GM21723 (cell line): ENCODE measurements around the gene FOXE3.

Experiments used
- ATAC-seq: cut with Tn5 transposase; IDR thresholded peaks from one replicate; pipeline ENCODE4 v1.9.1; 2021; ENCODE audit warnings: mild to moderate bottlenecking, moderate library complexity; ENCODE audit not compliant: unreplicated experiment

FOXE3 gene

DNA sequence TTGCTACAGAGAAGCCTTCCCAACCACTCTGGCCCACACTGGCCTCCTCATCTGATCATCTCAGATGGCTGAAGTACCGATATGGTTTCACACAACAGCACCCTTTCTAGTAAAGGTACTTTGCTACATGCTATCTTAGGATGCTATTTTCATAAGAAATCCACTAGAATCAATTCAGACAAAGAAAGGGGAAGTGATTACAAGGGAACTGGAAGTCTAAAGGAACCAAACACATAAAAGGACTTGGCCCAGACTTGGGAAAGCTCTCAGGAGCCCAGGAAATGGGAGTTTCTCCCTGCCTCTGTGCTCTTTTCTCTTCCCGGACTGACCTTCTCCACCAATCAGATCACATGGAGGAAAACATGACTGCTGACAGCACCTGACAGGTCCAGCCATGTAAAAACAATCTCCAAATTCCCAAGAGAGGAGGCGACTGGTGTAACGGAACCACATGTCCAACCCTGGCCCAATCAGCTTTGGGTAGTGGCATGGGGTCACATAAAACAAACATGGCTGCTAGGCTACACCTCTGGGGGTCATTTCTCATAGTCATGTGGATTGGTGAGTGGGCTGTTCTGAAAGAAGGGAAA, 12.7 kb upstream of the FOXE3 start:
- ATAC-seq = no peak

DNA sequence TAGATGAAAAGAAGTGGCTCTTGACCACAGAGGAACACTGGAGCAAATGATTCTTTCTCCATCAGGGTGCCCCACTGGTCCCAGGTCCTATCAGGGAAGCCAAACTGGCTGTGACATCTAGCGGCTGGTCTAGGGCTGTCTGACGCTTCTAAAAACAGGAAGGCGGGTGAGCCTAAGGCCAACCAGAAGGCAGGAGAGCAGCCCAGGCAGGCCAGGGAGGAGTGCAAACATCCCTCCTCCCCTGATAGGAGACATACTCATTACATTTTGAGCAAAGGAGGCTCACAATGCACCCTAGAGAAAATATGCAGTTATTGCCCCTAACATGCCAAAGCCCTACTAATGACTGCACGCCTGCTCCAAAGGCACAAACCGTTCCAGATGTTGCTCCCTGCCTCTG, 10.4 kb upstream of the FOXE3 start:
- no peak for ATAC-seq

DNA sequence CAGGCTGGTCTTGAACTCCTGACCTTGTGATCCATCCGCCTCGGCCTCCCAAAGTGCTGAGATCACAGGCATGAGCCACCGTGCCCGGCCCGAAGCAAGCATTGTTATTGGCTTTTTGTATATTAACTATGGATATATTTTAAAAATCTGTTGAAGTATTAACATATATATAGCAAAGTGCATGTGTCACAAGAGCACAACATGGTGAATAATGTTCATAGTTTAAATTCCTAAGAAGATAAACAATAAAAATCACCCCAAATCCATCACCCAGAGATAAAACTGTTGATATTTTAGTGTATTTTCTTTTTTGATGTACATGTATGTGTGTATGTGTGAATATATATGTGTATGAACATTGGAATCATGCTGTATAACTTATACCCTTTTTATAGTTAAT, 9.1 kb upstream of the FOXE3 start:
- ATAC-seq = no peak

DNA sequence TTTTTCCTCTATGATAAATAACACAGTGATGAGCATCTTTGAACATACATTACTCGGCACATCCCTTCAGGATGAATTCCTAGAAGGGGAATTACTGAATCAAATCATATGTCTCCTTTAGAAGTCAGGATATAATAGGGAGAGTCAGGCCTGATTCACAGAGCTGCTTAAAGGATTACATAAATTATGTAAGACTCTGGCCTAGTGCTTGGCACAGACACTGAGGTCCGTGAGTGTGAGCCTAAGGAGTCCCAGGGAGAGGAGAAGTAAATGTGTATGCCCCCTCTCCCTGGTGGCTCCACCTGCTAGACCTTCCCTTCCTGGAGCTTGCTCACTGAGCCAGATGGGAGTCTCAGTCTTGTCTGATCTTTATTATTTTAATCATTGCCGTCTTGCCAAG, 8.6 kb upstream of the FOXE3 start:
- no peak for ATAC-seq

DNA sequence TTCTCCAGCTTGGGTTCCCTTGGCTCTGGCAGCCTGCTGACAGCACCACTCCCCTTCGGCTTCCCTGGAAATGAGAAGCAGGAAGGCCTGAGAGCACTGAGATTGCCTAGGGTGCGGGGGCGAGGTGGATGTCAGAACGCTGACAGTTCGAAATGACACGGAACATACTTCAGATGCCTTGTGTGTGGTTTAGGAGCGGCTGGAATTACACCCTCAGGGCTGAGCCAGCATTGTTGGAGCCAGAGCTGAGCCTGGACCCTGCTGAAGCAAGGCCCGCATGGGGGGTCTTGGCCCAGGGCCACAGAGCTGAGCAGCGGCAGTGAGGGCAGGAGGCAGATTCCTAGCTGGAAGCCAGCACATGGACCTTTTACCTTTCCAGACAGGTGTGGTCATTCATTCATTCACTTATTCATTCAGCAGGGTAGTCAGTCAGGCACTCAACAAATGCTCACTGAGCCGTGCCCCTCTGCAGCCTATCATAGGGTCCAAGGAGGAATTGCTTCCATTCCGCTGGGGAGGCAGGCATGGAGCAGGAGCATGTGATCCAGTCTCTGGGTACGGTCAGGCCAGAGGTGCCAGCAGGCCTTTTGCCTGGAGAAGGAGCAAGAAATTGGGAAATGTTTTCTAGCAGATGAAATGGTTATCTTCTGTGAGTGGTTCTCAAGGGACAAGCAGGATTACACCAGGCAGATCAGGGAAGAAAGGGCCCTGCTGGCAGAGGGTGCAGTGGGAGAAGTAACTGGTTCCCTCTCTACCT, 6.6 kb upstream of the FOXE3 start:
- ATAC-seq = no peak

DNA sequence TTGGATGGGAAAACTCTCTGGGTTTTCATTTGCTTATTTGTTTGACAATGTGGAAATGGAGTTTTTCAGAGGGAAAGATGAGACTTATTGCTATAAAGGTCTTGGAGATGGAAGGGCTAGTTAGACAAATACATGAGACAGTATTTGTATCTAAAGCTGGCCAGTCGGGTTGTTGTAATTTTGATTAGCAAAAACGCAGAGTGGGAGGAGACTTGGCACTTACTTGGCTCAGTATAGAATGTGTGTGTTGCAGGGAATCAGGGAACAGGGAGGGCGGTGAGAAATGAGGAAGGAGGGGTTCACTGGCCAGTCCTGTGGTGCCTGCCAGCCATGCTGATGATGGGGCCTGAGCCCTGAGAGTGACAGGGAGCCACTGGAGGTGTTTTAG, 6.0 kb upstream of the FOXE3 start:
- ATAC-seq = no peak

DNA sequence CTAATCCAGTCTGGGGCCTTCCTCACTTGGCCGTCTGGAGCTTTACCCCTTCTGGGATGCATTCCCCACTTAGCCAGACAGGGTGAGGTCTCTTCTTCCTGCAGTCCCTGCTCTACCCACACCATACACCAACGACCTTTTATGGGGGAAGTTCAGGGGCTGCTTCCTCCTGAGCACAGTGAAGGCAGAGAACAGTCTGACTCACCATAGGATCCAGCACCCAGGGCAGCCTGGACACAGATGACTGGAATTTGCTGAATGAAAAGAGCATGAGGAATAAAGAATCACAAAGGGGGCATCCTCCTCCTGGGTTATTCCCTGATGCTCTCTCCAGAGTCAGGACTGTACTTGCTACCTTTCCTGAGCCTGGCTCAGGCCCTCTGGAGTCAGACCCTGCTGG, 4.6 kb upstream of the FOXE3 start:
- no peak for ATAC-seq

DNA sequence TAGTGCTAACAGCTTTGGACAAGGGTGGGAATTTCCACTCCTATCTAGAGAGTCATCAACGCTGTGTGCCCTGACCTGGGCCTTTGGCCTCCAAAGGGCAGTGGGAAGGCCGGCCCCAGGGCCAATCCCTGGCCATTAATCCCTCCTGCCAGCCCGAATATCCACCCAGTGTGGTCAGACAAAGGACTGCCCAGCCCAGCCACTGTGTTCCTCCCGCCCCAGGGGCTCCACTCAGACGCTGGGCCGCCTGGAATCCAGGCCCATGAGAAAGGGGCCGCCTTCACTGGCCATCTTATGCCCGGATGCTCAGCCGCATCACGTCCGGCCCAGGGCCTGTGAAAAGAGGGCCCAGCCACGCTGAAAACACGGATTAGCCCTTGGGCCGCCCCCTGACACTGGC, 3.6 kb upstream of the FOXE3 start:
- ATAC-seq = no peak

DNA sequence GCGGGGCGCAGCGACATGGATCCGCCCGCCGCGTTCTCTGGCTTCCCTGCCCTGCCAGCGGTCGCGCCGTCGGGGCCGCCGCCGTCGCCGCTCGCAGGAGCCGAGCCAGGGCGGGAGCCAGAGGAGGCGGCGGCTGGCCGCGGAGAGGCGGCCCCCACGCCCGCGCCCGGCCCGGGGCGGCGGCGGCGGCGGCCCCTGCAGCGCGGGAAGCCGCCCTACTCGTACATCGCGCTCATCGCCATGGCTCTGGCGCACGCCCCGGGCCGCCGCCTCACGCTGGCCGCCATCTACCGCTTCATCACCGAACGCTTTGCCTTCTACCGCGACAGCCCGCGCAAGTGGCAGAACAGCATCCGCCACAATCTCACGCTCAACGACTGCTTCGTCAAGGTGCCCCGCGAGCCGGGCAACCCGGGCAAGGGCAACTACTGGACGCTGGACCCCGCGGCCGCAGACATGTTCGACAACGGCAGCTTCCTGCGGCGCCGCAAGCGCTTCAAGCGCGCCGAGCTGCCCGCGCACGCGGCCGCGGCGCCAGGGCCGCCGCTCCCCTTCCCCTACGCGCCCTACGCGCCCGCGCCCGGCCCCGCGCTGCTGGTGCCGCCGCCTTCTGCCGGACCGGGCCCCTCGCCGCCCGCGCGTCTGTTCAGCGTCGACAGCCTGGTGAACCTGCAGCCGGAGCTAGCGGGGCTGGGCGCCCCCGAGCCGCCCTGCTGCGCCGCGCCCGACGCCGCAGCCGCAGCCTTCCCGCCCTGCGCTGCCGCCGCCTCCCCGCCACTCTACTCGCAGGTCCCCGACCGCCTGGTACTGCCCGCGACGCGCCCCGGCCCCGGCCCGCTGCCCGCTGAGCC, 459 bp downstream of the FOXE3 start:
- ATAC-seq = no peak

DNA sequence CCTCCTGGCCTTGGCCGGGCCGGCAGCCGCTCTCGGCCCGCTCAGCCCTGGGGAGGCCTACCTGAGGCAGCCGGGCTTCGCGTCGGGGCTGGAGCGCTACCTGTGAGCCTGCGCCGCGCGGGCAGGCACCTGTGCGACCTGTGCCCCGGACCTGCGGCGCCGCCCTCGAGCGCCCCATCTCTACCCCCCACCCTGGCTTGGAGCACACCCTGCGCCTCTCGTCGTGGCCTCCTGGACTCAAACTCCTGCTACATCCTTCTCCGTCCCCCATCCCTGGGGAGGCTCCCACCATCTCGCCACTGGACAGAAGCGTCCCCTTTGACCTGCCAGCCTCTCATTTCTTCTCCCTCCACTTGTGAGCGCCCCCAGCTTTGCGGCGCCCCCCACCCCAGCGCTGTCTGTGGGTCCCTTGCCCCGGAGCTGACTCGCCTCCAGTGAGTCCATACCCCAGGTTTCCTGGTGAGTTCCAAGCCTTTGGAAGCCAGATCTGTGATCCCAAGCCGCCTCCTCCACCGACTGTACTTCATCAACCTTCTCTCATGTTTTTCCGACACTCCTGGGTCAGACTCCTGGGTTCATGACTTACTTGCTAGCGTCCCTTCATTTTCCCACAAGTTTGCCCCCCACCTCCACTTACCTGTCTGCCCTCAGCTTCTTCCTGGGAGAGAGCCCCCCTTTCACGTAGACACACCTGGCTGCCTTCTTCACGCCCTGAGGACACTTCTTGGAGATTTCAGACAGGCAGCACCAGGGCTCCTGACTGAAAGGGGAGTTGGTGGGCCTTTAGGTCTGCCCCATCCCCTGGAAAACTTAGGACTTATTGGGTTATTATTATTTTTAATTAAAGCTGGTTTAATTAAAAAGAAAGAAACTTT, 1.3 kb downstream of the FOXE3 start:
- ATAC-seq = no peak

DNA sequence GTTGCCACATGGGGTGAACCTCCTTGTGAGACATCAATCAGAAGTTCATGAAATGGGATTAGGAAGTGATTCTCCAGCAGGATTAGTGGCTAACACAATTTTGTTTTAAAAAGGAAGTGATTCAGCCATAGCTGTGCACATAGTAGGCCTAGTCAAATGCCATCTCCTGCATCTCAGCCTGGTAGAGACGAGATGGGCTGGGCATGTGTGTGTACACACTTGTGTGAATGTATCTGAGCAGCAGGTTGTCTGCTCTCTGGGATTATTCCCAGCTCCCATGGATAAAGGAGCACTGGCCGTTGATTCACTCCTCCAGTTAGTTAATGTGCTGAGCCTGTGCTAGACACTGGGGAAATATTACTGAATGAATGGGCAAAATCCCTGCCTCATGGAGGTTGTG, 2.0 kb downstream of the FOXE3 start:
- no peak for ATAC-seq

DNA sequence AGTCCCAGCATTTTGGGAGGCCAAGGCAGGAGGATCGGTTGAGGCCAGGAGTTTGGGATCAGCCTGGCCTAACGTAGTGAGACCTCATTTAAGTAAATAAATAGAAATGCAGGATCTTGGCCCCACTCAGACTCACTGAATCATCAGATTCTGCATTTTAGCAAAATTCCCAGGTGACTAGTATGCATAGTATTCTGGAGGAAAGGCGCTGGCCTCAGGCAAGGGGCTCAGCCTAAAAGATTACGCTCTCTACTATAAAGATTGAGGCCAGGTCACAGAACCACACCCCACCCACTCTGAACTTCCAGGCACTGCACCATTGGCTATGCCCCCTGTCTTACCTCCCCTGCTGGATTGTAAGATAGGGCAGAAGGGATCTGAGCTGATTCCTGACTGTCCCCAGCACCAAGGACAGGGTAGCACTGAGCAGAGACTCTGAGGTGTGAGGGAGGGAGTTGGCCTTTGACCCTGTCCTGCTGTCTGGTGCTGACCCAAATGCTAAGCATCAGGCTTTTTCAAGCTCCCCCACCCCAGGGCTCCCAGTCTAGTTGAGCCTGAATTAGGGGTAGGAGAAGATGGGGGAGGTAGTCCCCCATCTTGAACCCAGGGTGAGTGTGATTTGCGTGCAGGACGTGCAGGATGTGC, 2.7 kb downstream of the FOXE3 start:
- no peak for ATAC-seq

DNA sequence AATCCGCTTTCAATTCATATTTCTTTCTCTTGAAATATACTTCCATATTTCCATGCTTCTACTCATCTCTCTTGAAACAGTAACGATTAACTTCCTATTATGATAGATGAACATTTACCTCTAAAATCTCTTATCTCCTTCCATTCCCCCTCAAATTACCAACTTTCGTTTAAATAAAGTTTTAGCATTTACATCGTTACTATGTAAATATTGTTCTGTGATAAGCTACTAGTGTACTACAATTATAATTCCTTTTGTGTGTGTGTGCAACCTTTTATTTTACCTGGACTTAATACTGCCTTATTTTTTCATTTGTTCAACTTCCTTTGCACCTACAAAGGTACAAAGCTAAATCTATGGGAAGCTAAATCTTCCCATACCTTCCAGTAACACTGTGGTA, 4.5 kb downstream of the FOXE3 start:
- no peak for ATAC-seq

DNA sequence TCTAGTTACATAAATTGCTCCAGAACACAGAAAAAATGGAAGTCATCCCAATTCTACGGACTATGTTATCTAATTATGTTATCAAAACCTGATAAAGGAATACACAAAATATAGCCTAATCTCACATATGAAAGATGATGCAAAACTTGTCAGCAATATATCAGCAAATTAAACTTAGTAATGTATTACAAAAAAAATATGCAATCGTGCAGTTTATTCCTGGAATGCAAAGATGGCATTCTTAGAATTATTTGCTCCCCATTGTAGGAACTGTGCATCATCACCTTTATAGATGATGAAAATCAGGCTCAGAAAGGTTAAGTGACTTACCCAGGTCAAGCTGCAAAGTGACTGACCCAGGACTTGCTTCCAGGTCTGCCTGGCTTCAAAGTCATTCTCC, 7.8 kb downstream of the FOXE3 start:
- ATAC-seq = no peak

DNA sequence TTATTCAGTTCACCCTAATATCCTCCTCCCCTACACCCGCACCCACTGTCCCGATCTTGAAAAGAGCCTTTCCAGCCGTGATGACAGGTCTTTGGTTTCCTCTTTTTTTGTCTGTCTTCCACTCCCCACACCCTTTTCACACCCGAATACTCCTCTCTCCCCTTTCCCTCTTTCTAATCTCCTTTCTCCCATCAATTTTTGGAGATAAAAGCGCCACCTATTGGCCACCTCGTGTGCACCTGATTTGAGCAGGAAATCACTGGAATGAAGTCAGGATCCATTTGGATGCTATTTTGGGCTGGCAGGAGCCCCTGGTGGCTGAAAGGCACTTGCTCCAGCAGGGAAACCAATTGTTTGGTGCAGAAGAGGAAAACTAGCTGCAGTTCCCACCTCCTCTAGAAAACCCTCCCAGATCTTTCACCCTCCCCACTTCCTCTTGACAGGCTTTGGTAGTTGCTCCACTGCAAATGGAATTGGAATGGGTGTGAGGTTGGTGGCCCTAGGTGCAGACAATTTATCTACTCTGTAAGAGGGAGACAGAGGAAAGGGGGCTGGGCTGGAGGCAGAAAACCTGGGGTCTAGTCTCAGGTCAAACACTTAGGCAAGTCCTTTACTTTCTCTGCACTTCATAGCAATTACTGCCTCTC, 8.4 kb downstream of the FOXE3 start:
- no peak for ATAC-seq

DNA sequence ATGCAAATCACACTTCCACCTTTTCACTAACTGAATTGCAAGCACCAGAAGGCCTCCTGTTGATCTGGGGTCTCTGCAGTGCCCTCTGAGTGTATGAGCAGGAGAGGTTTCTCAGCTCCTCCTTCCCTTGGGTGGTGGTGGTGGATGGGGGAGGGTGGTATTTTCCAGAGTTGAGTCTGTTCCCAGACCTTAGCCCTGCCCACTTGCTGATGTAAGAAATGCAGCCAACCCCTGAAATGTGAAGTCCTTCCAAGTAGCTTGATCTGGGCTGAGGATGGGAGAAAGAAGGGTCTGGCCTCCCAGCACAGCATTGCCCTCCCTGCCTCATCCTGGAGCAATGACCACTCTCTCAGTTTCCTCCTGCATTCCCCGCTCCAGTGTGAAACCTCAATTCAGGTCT, 15.4 kb downstream of the FOXE3 start:
- ATAC-seq = no peak

DNA sequence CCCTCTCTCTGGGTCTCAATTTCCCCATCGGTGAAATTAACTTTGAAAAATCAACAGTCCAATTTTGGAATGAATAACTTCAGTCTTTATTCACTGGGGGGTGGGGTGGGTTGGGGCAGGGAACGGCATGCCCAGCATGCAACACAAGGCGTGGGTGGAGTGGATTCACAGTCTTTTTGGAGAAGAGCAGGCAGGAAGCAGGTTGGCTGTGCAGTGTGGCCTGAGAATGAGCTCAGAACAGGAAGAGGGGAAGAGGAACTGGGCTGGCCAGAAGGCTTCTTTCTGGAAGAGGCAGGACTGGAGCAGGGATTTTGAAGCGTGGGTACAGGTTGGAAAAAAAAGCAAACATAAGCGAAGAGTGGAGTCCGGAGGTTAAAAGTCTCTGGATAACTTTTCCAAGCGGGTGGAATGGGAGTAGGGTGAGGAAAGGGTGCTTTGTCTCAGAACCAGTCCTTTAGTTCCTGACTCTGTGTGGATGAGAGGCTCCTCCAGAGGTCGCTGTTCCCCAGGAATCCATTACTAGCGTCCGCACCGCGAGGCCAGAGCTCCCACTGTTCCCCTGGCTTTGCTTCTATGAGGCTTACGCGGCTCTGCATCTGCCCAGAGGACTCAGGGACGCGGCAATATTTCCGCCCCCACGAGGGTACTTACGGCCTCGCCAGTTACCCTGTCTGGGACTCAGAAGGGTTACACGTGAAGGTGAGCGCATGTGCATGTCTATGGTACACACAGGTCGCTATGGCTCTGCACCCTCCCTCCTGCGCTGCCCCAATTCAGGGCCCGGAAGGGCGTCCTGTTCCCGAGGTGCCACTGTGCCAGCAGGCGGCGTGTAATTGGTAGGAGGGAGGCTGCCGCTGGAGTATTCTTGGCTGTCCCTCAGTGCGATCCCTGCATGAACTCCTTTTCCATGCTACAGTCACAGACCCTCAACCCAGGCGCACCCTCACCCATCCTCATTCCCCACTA, 16.3 kb downstream of the FOXE3 start:
- no peak for ATAC-seq

DNA sequence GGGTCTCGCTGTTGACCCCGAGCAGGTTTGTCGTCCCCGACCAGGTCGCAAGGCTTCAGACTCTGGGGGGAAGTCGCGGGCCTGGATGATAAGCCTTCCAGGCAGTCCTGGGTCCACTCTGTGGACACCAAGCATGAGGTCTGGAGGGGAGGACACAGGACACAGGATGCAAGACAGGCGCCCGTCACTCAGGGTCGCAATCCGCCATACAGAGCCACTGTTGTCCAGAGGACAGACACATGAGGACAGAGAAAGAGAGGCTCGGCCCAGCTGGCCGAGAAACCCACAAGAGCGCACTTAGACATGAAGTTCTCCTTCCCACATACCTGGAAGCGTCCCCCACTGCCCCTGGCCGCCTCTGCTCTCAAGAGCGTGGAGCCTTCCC, 16.9 kb downstream of the FOXE3 start:
- no peak for ATAC-seq

DNA sequence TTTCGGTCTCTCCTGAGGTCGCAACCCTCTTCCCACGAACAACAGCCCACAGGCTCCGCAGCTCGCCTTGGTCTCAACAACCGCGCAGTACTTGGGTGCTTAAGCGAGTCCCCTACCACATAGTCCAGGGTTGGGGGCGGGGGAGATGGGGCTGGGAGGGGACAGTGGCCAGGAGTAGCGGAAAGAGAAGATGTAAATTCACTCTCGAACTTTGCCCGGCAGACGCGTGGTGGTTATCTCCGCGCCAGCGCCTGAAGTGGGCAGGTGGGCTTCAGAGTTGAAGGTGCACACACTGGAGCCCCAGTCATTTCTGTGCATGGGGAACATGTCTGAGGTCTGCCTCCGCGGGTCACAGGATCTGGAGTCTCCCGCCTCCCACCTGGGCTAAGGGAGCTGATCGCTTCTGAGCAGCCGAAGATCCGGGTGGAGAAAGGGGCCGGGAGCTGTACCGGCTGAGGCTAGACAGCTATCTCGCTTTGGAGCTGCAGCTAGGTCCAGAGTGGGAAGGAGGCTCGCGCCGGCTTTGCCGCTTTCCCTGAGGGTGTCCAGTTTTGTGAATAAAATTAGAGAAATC, 17.5 kb downstream of the FOXE3 start:
- no peak for ATAC-seq
